Measurements from ENCODE around the gene EVC.

- TF ChIP-seq CTCF (IDR thresholded peaks at IDR 0.05) (no peak), POLR2A (IDR thresholded peaks at IDR 0.05) (no peak)
Observed at GRCh38 chr4:5774416-5775036, 63.5 kb downstream of the EVC start.

All from lower leg skin (tissue), 3 donors.